ENCODE results near the gene CGAS. TPM values are rescaled to one million over a fixed set of nuclear protein-coding genes. Genes with fewer than 3 reads are reported as not detected.

CGAS gene
- total and polyA plus RNA-seq, 2 experiments from 2014 or later, result 8.3 to 12.7 TPM

GRCh38 chr6:73409395-73409794 lies 42.7 kb downstream of the CGAS start (continued):
- TF ChIP-seq, protein P1, sequence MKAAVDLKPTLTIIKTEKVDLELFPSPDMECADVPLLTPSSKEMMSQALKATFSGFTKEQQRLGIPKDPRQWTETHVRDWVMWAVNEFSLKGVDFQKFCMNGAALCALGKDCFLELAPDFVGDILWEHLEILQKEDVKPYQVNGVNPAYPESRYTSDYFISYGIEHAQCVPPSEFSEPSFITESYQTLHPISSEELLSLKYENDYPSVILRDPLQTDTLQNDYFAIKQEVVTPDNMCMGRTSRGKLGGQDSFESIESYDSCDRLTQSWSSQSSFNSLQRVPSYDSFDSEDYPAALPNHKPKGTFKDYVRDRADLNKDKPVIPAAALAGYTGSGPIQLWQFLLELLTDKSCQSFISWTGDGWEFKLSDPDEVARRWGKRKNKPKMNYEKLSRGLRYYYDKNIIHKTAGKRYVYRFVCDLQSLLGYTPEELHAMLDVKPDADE (IDR thresholded peaks at IDR 0.05), result no peak
- no peak for TF ChIP-seq STAT1 (IDR thresholded peaks at IDR 0.05; ENCODE audit: unreplicated experiment)
- TF ChIP-seq EZH2phosphoT487 (IDR thresholded peaks at IDR 0.05; ENCODE audit: unreplicated experiment), result no peak
- no peak for TF ChIP-seq JUNB (IDR thresholded peaks at IDR 0.05; ENCODE audit: unreplicated experiment)
- TF ChIP-seq ZNF114 (CRISPR knock-in tag; IDR thresholded peaks at IDR 0.05), result no peak
- TF ChIP-seq, protein P2, sequence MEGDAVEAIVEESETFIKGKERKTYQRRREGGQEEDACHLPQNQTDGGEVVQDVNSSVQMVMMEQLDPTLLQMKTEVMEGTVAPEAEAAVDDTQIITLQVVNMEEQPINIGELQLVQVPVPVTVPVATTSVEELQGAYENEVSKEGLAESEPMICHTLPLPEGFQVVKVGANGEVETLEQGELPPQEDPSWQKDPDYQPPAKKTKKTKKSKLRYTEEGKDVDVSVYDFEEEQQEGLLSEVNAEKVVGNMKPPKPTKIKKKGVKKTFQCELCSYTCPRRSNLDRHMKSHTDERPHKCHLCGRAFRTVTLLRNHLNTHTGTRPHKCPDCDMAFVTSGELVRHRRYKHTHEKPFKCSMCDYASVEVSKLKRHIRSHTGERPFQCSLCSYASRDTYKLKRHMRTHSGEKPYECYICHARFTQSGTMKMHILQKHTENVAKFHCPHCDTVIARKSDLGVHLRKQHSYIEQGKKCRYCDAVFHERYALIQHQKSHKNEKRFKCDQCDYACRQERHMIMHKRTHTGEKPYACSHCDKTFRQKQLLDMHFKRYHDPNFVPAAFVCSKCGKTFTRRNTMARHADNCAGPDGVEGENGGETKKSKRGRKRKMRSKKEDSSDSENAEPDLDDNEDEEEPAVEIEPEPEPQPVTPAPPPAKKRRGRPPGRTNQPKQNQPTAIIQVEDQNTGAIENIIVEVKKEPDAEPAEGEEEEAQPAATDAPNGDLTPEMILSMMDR (conservative IDR thresholded peaks at IDR 0.05; ENCODE audit: low read depth in 2 of 2), result no peak
- no peak for TF ChIP-seq NANOG (IDR thresholded peaks at IDR 0.05; ENCODE audit: borderline replicate concordance)
- TF ChIP-seq EZH2 (IDR thresholded peaks at IDR 0.05; ENCODE audit: low read depth, unreplicated experiment), result no peak

GRCh38 chr6:73400656-73401055 lies 51.4 kb downstream of the CGAS start:
- Histone ChIP-seq H3K79me2 (replicated peaks; ENCODE audit: insufficient read depth) (no peaks in the 10 kb centered on the region), H3K27me3 (ENCODE audit: insufficient read depth) (no peaks in the 10 kb centered on the region), H3K4me2 (no peak overlapping the region), H3K27ac (ENCODE audit: low read depth) (no peak overlapping the region), H3K4me3 (no peak overlapping the region), H2AFZ (no peak overlapping the region), H3K4me1 (ENCODE audit: insufficient read depth) (peaks cover 3% of the 10 kb centered on the region; the same call in 1 of the 2 replicates), H3K36me3 (ENCODE audit: insufficient read depth) (no peaks in the 10 kb centered on the region), H4K20me1 (replicated peaks; ENCODE audit: insufficient read depth) (no peaks in the 10 kb centered on the region), H3K9me2 (ENCODE audit: insufficient read depth) (no peaks in the 10 kb centered on the region), H3F3A (replicated peaks; ENCODE audit: low read depth) (no peaks in the 10 kb centered on the region)
- no peak overlapping the region for H3K27ac Mint-ChIP-seq
- no peak for ATAC-seq
- peaks cover 5% of the 10 kb centered on the region; the same call in 2 of the 3 replicates for H3K4me1 Mint-ChIP-seq
- DNase-seq (ENCODE audit: low spot score), result no peak
- peaks cover 4% of the 10 kb centered on the region; the same call in 1 of the 3 replicates for H3K36me3 Mint-ChIP-seq (ENCODE audit: low read depth)
- H3K4me3 Mint-ChIP-seq, result no peak overlapping the region
- H3K27me3 Mint-ChIP-seq (ENCODE audit: insufficient read depth, low read depth, poor library complexity), result peaks cover 2% of the 10 kb centered on the region
- H3K9me3 Mint-ChIP-seq, result 0 out of 3 replicates have a peak, but pooled peaks cover 2% of the 10 kb centered on the region
- TF ChIP-seq ZNF462 (CRISPR knock-in tag; IDR thresholded peaks at IDR 0.05) (no peak), POLR2AphosphoS5 (IDR thresholded peaks at IDR 0.05; ENCODE audit: low read depth) (no peak), EZH2 (IDR thresholded peaks at IDR 0.05; ENCODE audit: low read depth, unreplicated experiment) (no peak), ZNF114 (CRISPR knock-in tag; IDR thresholded peaks at IDR 0.05) (no peak), JUNB (IDR thresholded peaks at IDR 0.05; ENCODE audit: unreplicated experiment) (no peak), NANOG (IDR thresholded peaks at IDR 0.05; ENCODE audit: borderline replicate concordance) (no peak), CREB1 (CRISPR knock-in tag; IDR thresholded peaks at IDR 0.05; ENCODE audit: low read depth) (no peak), STAT1 (IDR thresholded peaks at IDR 0.05; ENCODE audit: unreplicated experiment) (no peak), ZNF331 (CRISPR knock-in tag; IDR thresholded peaks at IDR 0.05; ENCODE audit: low read depth) (no peak)
- TF ChIP-seq, protein P1 (IDR thresholded peaks at IDR 0.05), result no peak
- TF ChIP-seq, protein P2 (conservative IDR thresholded peaks at IDR 0.05; ENCODE audit: low read depth in 2 of 2), result no peak

Measured in GM23338 (cell line).